HepG2 (cell line): ENCODE results near the gene SNX15. TPM values are rescaled to one million over a fixed set of nuclear protein-coding genes. Genes with fewer than 3 reads are reported as not detected.

ENCODE experiments used
- ARNT ChIP-seq: fragments of 450-650 bp; IDR thresholded peaks from 2 replicates; pipeline ENCODE4 v1.6.1; 2017
- ELF1 ChIP-seq: sonication (generic); formaldehyde crosslinking; IDR thresholded peaks from 2 replicates; pipeline ENCODE4 v1.4.0; 2020; ENCODE audit warnings: missing genetic modification reagents
- EP300 ChIP-seq, 3 experiments: sonication (generic) in 1 of 3; formaldehyde crosslinking in 1 of 3; IDR thresholded peaks; 2 replicates each; pipeline versions ENCODE4 v1.5.1 to v1.6.1; 2011 to 2020; ENCODE audit warnings: low read depth in 2 of 3, low read length in 2 of 3, borderline replicate concordance in 1 of 3, improper control_type of control experiment in 1 of 3, mild to moderate bottlenecking in 1 of 3, missing genetic modification reagents in 1 of 3, moderate library complexity in 1 of 3
- FOXA1 ChIP-seq, 2 experiments: fragments of 450-650 bp in 1 of 2; sonication (generic) in 1 of 2; formaldehyde crosslinking in 1 of 2; IDR thresholded peaks; 2 replicates each; pipeline versions ENCODE4 v1.4.0 to v1.6.1; 2016 to 2020; ENCODE audit warnings: missing genetic modification reagents in 1 of 2
- HOXA9 ChIP-seq: sonication (generic); formaldehyde crosslinking; IDR thresholded peaks from 2 replicates; pipeline ENCODE4 v1.8.1; 2022; ENCODE audit warnings: missing genetic modification reagents, mild to moderate bottlenecking, moderate library complexity, borderline replicate concordance
- PHF8 ChIP-seq: sonication (generic); formaldehyde crosslinking; IDR thresholded peaks from 2 replicates; pipeline ENCODE4 v1.5.0; 2020; ENCODE audit warnings: missing genetic modification reagents
- POLR2G ChIP-seq: fragments of 200-400 bp; formaldehyde crosslinking; IDR thresholded peaks from 2 replicates; pipeline ENCODE4 v1.6.1; 2018; ENCODE audit warnings: mild to moderate bottlenecking, low read depth, low read length, moderate library complexity
- PPARG ChIP-seq: conservative IDR thresholded peaks from 2 replicates; pipeline ENCODE4 v1.6.1; 2016; ENCODE audit warnings: missing biosample characterization, missing genetic modification reagents
- PRMT3 ChIP-seq: sonication (generic); formaldehyde crosslinking; IDR thresholded peaks from 2 replicates; pipeline ENCODE4 v1.8.1; 2022; ENCODE audit warnings: low read depth, mild to moderate bottlenecking, moderate library complexity, missing genetic modification reagents, borderline replicate concordance
- PRPF4 ChIP-seq: fragments of 200-400 bp; formaldehyde crosslinking; IDR thresholded peaks from 2 replicates; pipeline ENCODE4 v1.6.1; 2016; ENCODE audit warnings: low read length, low read depth; ENCODE audit not compliant: poor library complexity, severe bottlenecking
- RELA ChIP-seq: sonication (generic); formaldehyde crosslinking; IDR thresholded peaks from 2 replicates; pipeline ENCODE4 v1.4.0; 2020; ENCODE audit warnings: missing genetic modification reagents
- SPEN ChIP-seq: sonication (generic); formaldehyde crosslinking; IDR thresholded peaks from 2 replicates; pipeline ENCODE4 v1.5.1; 2020; ENCODE audit warnings: low read depth, mild to moderate bottlenecking, missing genetic modification reagents
- XBP1 ChIP-seq: sonication (generic); formaldehyde crosslinking; IDR thresholded peaks from 2 replicates; pipeline ENCODE4 v1.5.0; 2020; ENCODE audit warnings: missing genetic modification reagents
- ZBTB7A ChIP-seq: sonication (generic); formaldehyde crosslinking; IDR thresholded peaks from 2 replicates; pipeline ENCODE4 v1.8.0; 2022; ENCODE audit warnings: mild to moderate bottlenecking, missing genetic modification reagents
- ZBTB8A ChIP-seq: sonication (generic); formaldehyde crosslinking; IDR thresholded peaks from 2 replicates; pipeline ENCODE4 v1.4.0; 2020; ENCODE audit warnings: mild to moderate bottlenecking, low read depth, missing genetic modification reagents, borderline replicate concordance
- ZFP82 ChIP-seq: sonication (generic); formaldehyde crosslinking; IDR thresholded peaks from 2 replicates; pipeline ENCODE4 v1.5.1; 2020; ENCODE audit warnings: mild to moderate bottlenecking, missing genetic modification reagents, borderline replicate concordance
- ZNF326 ChIP-seq: sonication (generic); formaldehyde crosslinking; IDR thresholded peaks from 2 replicates; pipeline ENCODE4 v1.4.0; 2020; ENCODE audit warnings: missing genetic modification reagents, borderline replicate concordance
- ZNF605 ChIP-seq: sonication (generic); formaldehyde crosslinking; IDR thresholded peaks from 2 replicates; pipeline ENCODE4 v1.8.0; 2022; ENCODE audit warnings: mild to moderate bottlenecking, missing genetic modification reagents
- ZNF773 ChIP-seq: sonication (generic); formaldehyde crosslinking; IDR thresholded peaks from 2 replicates; pipeline ENCODE4 v1.4.0; 2020; ENCODE audit warnings: missing genetic modification reagents, borderline replicate concordance
- ZNF792 ChIP-seq: IDR thresholded peaks from 2 replicates; pipeline ENCODE4 v1.6.1; 2016
- ZNF878 ChIP-seq: sonication (generic); formaldehyde crosslinking; IDR thresholded peaks from 2 replicates; pipeline ENCODE4 v1.8.1; 2023; ENCODE audit warnings: mild to moderate bottlenecking, missing genetic modification reagents, moderate library complexity
- ZNF891 ChIP-seq: sonication (generic); formaldehyde crosslinking; IDR thresholded peaks from 2 replicates; pipeline ENCODE4 v1.5.0; 2020; ENCODE audit warnings: mild to moderate bottlenecking, missing genetic modification reagents
- polyA plus RNA-seq, 8 experiments: library from polyadenylated mRNA; depleted of rRNA in 3 of 8; stranded (reverse) in 7 of 8; unstranded in 1 of 8; fragments of >200 nt; fragmentation: Illumina TruSeq in 4 of 8; extraction: Trizol in 4 of 8; gene quantifications; 2 replicates each; pipeline versions ENCODE4 v1.2.1 to v1.2.3, GENCODE V29; 2011 to 2016; ENCODE audit warnings: low read depth in 4 of 8, missing spikeins in 1 of 8, mixed read lengths in 1 of 8; ENCODE audit not compliant: insufficient read depth in 1 of 8
- total RNA-seq, 5 experiments: library from RNA; depleted of rRNA; stranded (reverse); fragments of >200 nt; fragmentation: Illumina TruSeq; extraction: Trizol; gene quantifications; 2 replicates each; pipeline ENCODE4 v1.2.3, GENCODE V29; 2016; ENCODE audit warnings: low read depth in 1 of 5
- TF ChIP-seq, protein P1 (sequence below): sonication (generic); formaldehyde crosslinking; IDR thresholded peaks from 2 replicates; pipeline ENCODE4 v1.5.1; 2020; ENCODE audit warnings: mild to moderate bottlenecking, moderate library complexity, missing genetic modification reagents
- TF ChIP-seq, protein P2 (sequence below): sonication (generic); formaldehyde crosslinking; IDR thresholded peaks from 2 replicates; pipeline ENCODE4 v1.5.1; 2020; ENCODE audit warnings: missing genetic modification reagents, mild to moderate bottlenecking, borderline replicate concordance
- TF ChIP-seq, protein P3 (sequence below): IDR thresholded peaks from 2 replicates; pipeline ENCODE4 v1.6.1; 2016; ENCODE audit warnings: missing biosample characterization, missing genetic modification reagents, low read depth

The SNX15 gene
- total and polyA plus RNA-seq, 2 of the 13 experiments (the other 11 are each of a cell fraction or from before 2014, with no cell fraction given): 19.1 to 22.6 TPM

DNA sequence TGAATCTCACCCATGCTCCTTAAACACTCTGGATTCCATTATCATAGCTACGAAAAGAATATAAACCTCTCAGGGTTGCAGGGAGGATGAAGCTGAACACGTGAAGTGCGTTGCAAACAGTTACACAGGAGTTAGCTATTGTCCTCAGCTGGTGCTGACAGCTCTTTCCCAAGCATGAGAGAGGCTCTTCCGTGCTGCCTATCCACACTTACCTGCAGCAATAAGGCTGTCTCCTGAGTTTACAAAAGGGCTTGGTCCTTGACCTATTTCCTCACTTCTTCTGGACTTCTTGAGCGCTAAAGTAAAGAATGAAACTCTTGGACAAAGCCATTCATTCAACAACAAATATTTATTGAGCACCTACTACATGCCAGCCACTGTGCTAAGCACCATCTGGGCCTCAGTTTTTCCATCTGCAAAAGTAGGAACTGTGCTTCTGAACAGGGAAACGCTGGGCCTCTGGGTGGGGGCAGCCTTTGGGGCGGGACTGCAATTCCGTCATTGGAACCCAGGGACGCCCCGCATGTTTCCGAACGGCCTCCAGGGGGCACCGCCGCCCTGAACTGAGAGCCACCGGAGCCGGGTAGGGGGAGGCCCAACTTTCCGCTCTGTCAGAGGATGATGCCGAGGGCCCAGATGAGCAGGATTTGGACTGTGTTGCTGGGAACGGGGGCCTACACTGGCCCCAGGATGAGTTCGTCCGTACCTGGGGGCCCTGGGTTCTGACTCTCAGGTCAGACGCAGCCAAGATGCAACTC is 13.9 kb upstream of the SNX15 start (continued):
- TF ChIP-seq SPEN (CRISPR knock-in tag): no peak
- TF ChIP-seq PRMT3 (CRISPR knock-in tag): no peak
- TF ChIP-seq ZNF605 (CRISPR knock-in tag): peak; percentile 77
- TF ChIP-seq POLR2G: no peak
- no peak; the same call in 1 of the 2 replicates for TF ChIP-seq PHF8 (CRISPR knock-in tag)
- TF ChIP-seq EP300 (IDR thresholded peaks at IDR 0.05; ENCODE audit: low read depth in 2 of 2, low read length in 2 of 2): 0 out of 4 replicates have a peak, but pooled peaks of 1 of the 2 experiments have one; percentile 17
- no peak for TF ChIP-seq EP300 (CRISPR knock-in tag; IDR thresholded peaks at IDR 0.05; ENCODE audit: borderline replicate concordance)
- no peak for TF ChIP-seq XBP1
- no peak for TF ChIP-seq ZNF891 (CRISPR knock-in tag)
- TF ChIP-seq ZNF792 (CRISPR knock-in tag): 0 out of 2 replicates have a peak, but pooled peaks have one; percentile 15
- peak; percentile 34; the same call in 1 of the 2 replicates for TF ChIP-seq ZBTB7A (CRISPR knock-in tag)
- no peak for TF ChIP-seq ZNF773 (CRISPR knock-in tag)
- TF ChIP-seq PPARG (CRISPR knock-in tag): 0 out of 2 replicates have a peak, but pooled peaks have one; percentile 2
- TF ChIP-seq, protein P1, sequence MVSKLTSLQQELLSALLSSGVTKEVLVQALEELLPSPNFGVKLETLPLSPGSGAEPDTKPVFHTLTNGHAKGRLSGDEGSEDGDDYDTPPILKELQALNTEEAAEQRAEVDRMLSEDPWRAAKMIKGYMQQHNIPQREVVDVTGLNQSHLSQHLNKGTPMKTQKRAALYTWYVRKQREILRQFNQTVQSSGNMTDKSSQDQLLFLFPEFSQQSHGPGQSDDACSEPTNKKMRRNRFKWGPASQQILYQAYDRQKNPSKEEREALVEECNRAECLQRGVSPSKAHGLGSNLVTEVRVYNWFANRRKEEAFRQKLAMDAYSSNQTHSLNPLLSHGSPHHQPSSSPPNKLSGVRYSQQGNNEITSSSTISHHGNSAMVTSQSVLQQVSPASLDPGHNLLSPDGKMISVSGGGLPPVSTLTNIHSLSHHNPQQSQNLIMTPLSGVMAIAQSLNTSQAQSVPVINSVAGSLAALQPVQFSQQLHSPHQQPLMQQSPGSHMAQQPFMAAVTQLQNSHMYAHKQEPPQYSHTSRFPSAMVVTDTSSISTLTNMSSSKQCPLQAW: peak; percentile 93
- no peak for TF ChIP-seq ZBTB8A (CRISPR knock-in tag)
- TF ChIP-seq PRPF4: no peak
- TF ChIP-seq ARNT: no peak
- TF ChIP-seq HOXA9 (CRISPR knock-in tag): no peak
- 0 out of 2 replicates have a peak, but pooled peaks have one; percentile 21 for TF ChIP-seq ZFP82 (CRISPR knock-in tag)
- TF ChIP-seq ELF1 (CRISPR knock-in tag): peak; percentile 53
- TF ChIP-seq, protein P2, sequence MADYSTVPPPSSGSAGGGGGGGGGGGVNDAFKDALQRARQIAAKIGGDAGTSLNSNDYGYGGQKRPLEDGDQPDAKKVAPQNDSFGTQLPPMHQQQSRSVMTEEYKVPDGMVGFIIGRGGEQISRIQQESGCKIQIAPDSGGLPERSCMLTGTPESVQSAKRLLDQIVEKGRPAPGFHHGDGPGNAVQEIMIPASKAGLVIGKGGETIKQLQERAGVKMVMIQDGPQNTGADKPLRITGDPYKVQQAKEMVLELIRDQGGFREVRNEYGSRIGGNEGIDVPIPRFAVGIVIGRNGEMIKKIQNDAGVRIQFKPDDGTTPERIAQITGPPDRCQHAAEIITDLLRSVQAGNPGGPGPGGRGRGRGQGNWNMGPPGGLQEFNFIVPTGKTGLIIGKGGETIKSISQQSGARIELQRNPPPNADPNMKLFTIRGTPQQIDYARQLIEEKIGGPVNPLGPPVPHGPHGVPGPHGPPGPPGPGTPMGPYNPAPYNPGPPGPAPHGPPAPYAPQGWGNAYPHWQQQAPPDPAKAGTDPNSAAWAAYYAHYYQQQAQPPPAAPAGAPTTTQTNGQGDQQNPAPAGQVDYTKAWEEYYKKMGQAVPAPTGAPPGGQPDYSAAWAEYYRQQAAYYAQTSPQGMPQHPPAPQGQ (CRISPR knock-in tag): no peak
- no peak for TF ChIP-seq FOXA1 (IDR thresholded peaks at IDR 0.05)
- TF ChIP-seq FOXA1 (CRISPR knock-in tag; IDR thresholded peaks at IDR 0.05): no peak
- no peak for TF ChIP-seq RELA (CRISPR knock-in tag)
- TF ChIP-seq, protein P3, sequence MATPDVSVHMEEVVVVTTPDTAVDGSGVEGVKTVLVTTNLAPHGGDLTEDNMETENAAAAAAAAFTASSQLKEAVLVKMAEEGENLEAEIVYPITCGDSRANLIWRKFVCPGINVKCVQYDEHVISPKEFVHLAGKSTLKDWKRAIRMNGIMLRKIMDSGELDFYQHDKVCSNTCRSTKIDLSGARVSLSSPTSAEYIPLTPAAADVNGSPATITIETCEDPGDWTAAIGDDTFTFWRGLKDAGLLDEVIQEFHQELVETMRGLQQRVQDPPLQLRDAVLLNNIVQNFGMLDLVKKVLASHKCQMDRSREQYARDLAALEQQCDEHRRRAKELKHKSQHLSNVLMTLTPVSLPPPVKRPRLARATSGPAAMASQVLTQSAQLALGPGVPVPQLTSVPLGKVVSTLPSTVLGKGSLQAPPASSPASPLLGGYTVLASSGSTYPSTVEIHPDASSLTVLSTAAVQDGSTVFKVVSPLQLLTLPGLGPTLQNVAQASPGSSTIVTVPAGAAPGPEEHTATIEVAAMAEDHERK (CRISPR knock-in tag): no peak
- TF ChIP-seq ZNF878 (CRISPR knock-in tag): no peak
- TF ChIP-seq ZNF326: no peak
